Kidney (tissue), 14 donors: ENCODE results near the gene TNFSF9. TPM values are rescaled to one million over a fixed set of nuclear protein-coding genes. Genes with fewer than 3 reads are reported as not detected.

Experiments used
- DNase-seq, 5 donors: peaks; one replicate each; pipeline ENCODE4 v3.0.0-alpha.2; 2013 to 2020
- FAIRE-seq: peaks from 2 replicates; lab custom pipeline; 2012; peaks lifted over from hg19 to GRCh38; lab: Jason Lieb, UNC
- H3K27ac ChIP-seq, 2 donors: one replicate each; pipeline ENCODE4 v1.7.0; 2013; ENCODE audit warnings: low read depth in 2 of 2, low read length in 2 of 2, inconsistent platforms in 1 of 2
- H3K27me3 ChIP-seq: one replicate; pipeline ENCODE4 v1.7.1; 2013; ENCODE audit warnings: low read length, inconsistent platforms; ENCODE audit not compliant: control insufficient read depth, insufficient read depth
- H3K36me3 ChIP-seq, 3 donors: one replicate each; pipeline versions ENCODE4 v1.7.0 to v1.7.1; 2013; ENCODE audit warnings: low read length in 3 of 3, control low read depth in 1 of 3, inconsistent platforms in 1 of 3; ENCODE audit not compliant: insufficient read depth in 3 of 3, control insufficient read depth in 2 of 3
- H3K4me1 ChIP-seq, 3 donors: one replicate each; pipeline versions ENCODE4 v1.7.0 to v1.7.1; 2013; ENCODE audit warnings: low read length in 3 of 3, inconsistent platforms in 1 of 3, low read depth in 1 of 3; ENCODE audit not compliant: control insufficient read depth in 2 of 3, insufficient read depth in 2 of 3
- H3K4me3 ChIP-seq, 3 donors: one replicate each; pipeline versions ENCODE4 v1.7.0 to v1.8.1; 2013; ENCODE audit warnings: low read length in 3 of 3, control low read depth in 1 of 3, inconsistent platforms in 1 of 3
- H3K9ac ChIP-seq, 3 donors: one replicate each; pipeline versions ENCODE4 v1.7.0 to v1.7.1; 2013; ENCODE audit warnings: low read length in 3 of 3, control low read depth in 1 of 3, inconsistent platforms in 1 of 3
- H3K9me3 ChIP-seq, 3 donors: one replicate each; pipeline versions ENCODE4 v1.7.0 to v1.7.1; 2013; ENCODE audit warnings: low read length in 3 of 3, control low read depth in 1 of 3, inconsistent platforms in 1 of 3; ENCODE audit not compliant: control insufficient read depth in 2 of 3, insufficient read depth in 1 of 3
- CTCF ChIP-seq: IDR thresholded peaks from 3 replicates; pipeline ENCODE4 v1.5.1; 2012; ENCODE audit warnings: mild to moderate bottlenecking, moderate library complexity, borderline replicate concordance; ENCODE audit not compliant: insufficient read depth; ENCODE audit errors: extremely low read depth
- intact Hi-C: fragments of 100-400 bp; cut with DNase I; formaldehyde crosslinking; loops from one replicate; pipeline ENCODE4 v1.11.1; 2022
- polyA plus RNA-seq: library from polyadenylated mRNA; stranded (reverse); fragments of 350-450 nt; fragmentation: Illumina TruSeq; extraction: RNeasy Lipid Tissue Mini Kit (QIAGEN cat#74804); gene quantifications from one replicate; pipeline ENCODE4 v1.2.3, GENCODE V29; 2014; ENCODE audit warnings: low read depth, low replicate concordance; ENCODE audit not compliant: insufficient read depth
- total RNA-seq: library from RNA; stranded (reverse); fragmentation: NEBNext Ultra II Directional; extraction: Animal tissue kit (Norgen Biotek cat#: 25700); gene quantifications from one replicate; pipeline ENCODE4 v1.2.1, GENCODE V29; 2021
- donor health status: control.
- donor health status: control.
- donor health status: control.
- donor health status: control.
- donor health status: control.
- donor health status: DM: yes; HTN: yes; CAD: no.
- donor health status: Normal renal cell carcinoma (clear cell type).

Gene TNFSF9
- total and polyA plus RNA-seq, 2 donors from 2014 or later: 0.62 to 1.1 TPM

- intact Hi-C loops: loop anchor here (10.0 kb wide), 1 partner anchor 106 kb away; no protein-coding TSS in a partner anchor
- TF ChIP-seq CTCF: no peak
- no peak for FAIRE-seq
Observed at GRCh38 chr19:6519289-6519688, 11.5 kb upstream of the TNFSF9 start.

GRCh38 chr19:6521718-6522646 lies 8.8 kb upstream of the TNFSF9 start:
- H3K36me3 ChIP-seq: no peaks in the 10 kb centered on the region
- no peaks in the 10 kb centered on the region for H3K9me3 ChIP-seq
- no peak overlapping the region for H3K27ac ChIP-seq
- TF ChIP-seq CTCF: no peak
- FAIRE-seq (no peak), DNase-seq (peak in 1 of 5 donors; percentile 81)
- H3K9ac ChIP-seq: no peak overlapping the region
- H3K4me3 ChIP-seq: no peak overlapping the region
- H3K27me3 ChIP-seq: no peaks in the 10 kb centered on the region
- peaks cover 0 to 1% (median 0%) of the 10 kb centered on the region in 3 donors for H3K4me1 ChIP-seq
- intact Hi-C loops: no loop called here

More at GRCh38 chr19:6519289-6519688, 11.5 kb upstream of the TNFSF9 start:
- Histone ChIP-seq H3K9me3 (no peaks in the 10 kb centered on the region), H3K4me1 (peaks cover 0 to 2% (median 0%) of the 10 kb centered on the region in 3 donors), H3K9ac (no peak overlapping the region), H3K27me3 (no peaks in the 10 kb centered on the region), H3K27ac (no peak overlapping the region), H3K36me3 (no peaks in the 10 kb centered on the region), H3K4me3 (no peak overlapping the region)
- no peak for DNase-seq

GRCh38 chr19:6522712-6523111 lies 8.1 kb upstream of the TNFSF9 start:
- TF ChIP-seq CTCF: no peak
- no peaks in the 10 kb centered on the region for H3K9me3 ChIP-seq
- H3K9ac ChIP-seq: no peak overlapping the region
- FAIRE-seq (no peak), DNase-seq (no peak)
- H3K4me3 ChIP-seq: no peak overlapping the region
- no peaks in the 10 kb centered on the region for H3K36me3 ChIP-seq
- H3K27ac ChIP-seq: no peak overlapping the region
- no peaks in the 10 kb centered on the region for H3K4me1 ChIP-seq
- no peaks in the 10 kb centered on the region for H3K27me3 ChIP-seq
- intact Hi-C loops: no loop called here
